Panc1 (cell line): ENCODE results near the gene CSMD2.

Experiments
- CTCF ChIP-seq: fragments of 450-650 bp; IDR thresholded peaks from 2 replicates; pipeline ENCODE4 v1.5.1; 2017; ENCODE audit warnings: mild to moderate bottlenecking
- POLR2AphosphoS5 ChIP-seq: IDR thresholded peaks from 2 replicates; pipeline ENCODE4 v1.6.1; 2012; ENCODE audit warnings: mild to moderate bottlenecking, low read depth, low read length, moderate library complexity
- REST ChIP-seq, 2 experiments: IDR thresholded peaks; 2 replicates each; pipeline ENCODE4 v1.6.1; 2011 to 2012; ENCODE audit warnings: low read depth in 2 of 2, control low read depth in 1 of 2, low read length in 1 of 2, mild to moderate bottlenecking in 1 of 2, moderate library complexity in 1 of 2; ENCODE audit not compliant: insufficient read depth in 1 of 2
- TCF7L2 ChIP-seq: IDR thresholded peaks from 2 replicates; pipeline ENCODE4 v1.6.1; 2011; ENCODE audit warnings: mild to moderate bottlenecking, low read depth, low read length, inconsistent platforms

- TF ChIP-seq CTCF (no peak), TCF7L2 (no peak), POLR2AphosphoS5 (no peak), REST (IDR thresholded peaks at IDR 0.05; ENCODE audit: insufficient read depth in 1 of 2, low read depth in 2 of 2, low read length in 1 of 2) (no peak)
Measured at GRCh38 chr1:33657833-33658232, 507.2 kb downstream of the CSMD2 start.
